ENCODE results near the gene ERICH3. TPM values are rescaled to one million over a fixed set of nuclear protein-coding genes. Genes with fewer than 3 reads are reported as not detected.

ERICH3 gene
- 0.15 TPM for total RNA-seq

DNA sequence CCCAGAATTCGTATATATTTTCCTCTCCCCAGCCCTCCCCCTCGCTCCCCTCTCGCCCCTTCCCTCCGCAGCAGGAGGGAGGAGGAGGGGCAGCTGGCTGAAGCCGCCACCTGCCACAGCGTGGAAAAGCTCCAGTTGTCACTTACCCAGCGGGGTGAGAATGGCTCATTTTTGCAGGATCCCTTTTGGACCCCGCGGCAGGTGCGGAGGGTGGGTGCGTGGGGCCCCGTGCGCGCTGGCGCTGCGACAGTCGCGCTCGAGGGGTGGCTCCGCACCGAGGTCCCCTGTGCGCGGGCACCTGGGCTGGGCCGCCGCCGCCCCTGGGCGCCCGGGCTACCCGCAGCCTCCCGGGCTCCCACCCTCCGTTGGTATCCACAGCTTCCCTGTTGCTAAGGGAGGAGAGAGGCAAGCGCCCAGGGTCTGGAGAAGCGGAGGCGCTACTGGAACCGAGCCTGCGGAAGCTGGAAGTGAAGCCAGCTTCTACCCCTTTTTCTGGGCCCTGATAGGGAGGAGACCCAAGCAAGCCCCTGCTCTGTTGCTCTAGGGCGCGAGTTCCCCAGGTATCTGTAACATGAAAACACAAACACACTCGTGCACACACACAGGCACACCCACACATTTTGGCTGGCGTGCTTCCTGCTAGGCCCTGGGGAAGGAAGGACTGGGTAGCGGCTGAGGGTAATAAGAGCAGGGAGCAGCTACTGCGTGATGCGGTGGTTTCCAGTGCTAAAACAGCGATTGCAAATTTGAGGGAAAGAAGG, at the start of gene ERICH3:
TSS of gene ERICH3 (minus strand) at position 442 of the 761 bp plus-strand sequence. CDS start at position 169, 273 bp downstream.
- DNase-seq (ENCODE audit: low spot score) (no peak), ATAC-seq (peak; percentile 19)

GRCh38 chr1:74717626-74718025, 44.0 kb upstream of the ERICH3 start:
- DNase-seq (ENCODE audit: low spot score) = no peak

GRCh38 chr1:74716822-74717221, 43.2 kb upstream of the ERICH3 start:
- ATAC-seq (no peak), DNase-seq (ENCODE audit: low spot score) (no peak)

More at GRCh38 chr1:74717626-74718025, 44.0 kb upstream of the ERICH3 start:
- no peak for ATAC-seq

- ATAC-seq (no peak), DNase-seq (ENCODE audit: low spot score) (no peak)
Measured at GRCh38 chr1:74715806-74716205, 42.2 kb upstream of the ERICH3 start.

DNA sequence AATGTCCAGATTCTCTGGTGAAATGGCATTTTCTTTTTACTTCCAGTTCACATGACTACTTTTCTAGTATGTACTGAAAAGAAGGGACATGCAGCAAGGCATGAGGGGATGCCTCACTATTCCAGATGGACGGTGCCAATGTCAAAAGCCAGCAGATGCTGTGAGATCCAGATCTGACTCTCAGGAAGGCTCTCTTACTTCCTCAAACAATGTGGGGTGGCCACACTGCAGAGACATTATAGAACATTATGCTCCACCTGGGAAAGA, 41.6 kb upstream of the ERICH3 start:
- ATAC-seq (no peak), DNase-seq (ENCODE audit: low spot score) (no peak)

GRCh38 chr1:74714429-74715235, 41.0 kb upstream of the ERICH3 start:
- ATAC-seq = no peak
- no peak for DNase-seq (ENCODE audit: low spot score)

DNA sequence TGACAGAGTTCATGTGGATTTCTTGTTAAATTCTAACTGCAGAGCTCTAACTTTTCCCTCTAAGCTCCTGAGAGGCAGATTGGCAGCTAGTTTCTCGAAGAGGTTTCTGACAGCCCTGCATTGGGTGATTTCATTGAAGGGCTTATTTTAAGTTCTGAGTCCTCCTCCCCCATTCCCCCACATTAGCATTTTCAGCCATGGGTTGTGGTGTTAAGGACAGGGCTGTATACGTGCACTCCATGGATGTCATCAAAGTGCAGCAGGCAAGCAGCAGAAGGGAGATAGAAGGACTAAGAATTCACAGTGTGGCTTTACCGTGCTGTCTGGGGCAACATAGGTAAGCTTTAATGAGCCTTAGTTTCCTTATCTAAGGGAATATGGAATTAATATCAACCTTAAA, 40.3 kb upstream of the ERICH3 start:
- no peak for DNase-seq (ENCODE audit: low spot score)
- no peak for ATAC-seq

GRCh38 chr1:74712881-74713280, 39.3 kb upstream of the ERICH3 start:
- ATAC-seq (no peak), DNase-seq (ENCODE audit: low spot score) (no peak)

GRCh38 chr1:74703386-74704182, 30.0 kb upstream of the ERICH3 start:
- no peak for DNase-seq (ENCODE audit: low spot score)
- no peak for ATAC-seq

DNA sequence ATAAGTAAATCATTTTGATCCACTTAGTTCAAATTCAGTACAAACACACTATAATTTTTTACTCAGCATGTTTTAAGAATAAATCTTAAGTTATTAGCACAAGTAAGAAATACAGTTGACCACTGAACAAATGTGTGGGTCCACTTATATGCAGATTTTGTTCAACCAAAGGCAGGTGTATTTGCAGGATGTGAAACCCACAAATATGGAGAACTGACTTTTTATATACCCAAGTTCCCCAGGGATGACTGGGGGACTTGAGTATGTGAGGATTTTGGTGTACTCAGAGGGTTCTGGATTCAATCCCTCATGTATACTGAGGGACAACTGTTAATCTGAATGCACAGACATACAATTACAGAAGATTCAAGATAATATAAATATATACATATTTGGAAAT, 25.7 kb upstream of the ERICH3 start:
- DNase-seq (ENCODE audit: low spot score) (no peak), ATAC-seq (no peak)

DNA sequence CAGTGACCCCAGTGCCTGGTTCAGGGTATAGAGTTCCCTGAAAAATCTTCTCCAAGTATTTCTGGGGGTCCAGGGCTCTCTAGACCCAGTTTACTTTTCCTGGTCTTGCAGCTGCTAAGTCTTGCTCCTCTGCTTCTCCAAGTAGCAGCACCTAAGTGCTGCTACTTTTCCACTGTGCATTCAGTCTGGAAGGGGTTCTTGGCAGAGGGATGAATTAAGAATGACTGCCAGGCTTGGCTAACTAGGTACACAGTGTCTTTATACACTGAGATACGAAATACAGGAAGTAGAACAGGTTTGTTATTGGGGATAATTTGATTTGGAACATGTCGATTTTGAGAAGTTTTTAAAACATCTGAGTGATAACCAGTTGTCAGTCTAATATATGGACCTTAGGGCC, 24.2 kb upstream of the ERICH3 start:
- ATAC-seq = peak; percentile 22
- DNase-seq (ENCODE audit: low spot score) = no peak

GRCh38 chr1:74693473-74693872, 19.9 kb upstream of the ERICH3 start:
- ATAC-seq (no peak), DNase-seq (ENCODE audit: low spot score) (no peak)

DNA sequence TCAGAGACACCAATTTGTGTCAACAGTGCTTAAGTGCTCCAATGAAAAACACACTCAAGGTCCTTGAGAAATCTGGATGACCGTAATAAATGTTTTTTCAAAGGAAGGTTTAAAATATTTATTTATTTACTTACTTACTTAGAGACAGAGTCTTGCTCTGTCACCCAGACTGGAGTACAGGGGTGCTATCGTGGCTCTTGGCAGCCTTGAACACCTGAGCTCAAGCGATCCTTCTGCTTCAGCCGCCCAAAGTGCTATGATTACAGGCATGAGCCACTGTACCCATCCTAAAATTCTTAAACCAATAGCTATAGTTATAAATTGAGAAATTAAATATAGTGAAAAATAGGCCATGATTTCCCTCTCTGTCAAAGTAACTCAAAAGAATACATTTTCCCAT, 17.3 kb upstream of the ERICH3 start:
- DNase-seq (ENCODE audit: low spot score) = no peak
- no peak for ATAC-seq

DNA sequence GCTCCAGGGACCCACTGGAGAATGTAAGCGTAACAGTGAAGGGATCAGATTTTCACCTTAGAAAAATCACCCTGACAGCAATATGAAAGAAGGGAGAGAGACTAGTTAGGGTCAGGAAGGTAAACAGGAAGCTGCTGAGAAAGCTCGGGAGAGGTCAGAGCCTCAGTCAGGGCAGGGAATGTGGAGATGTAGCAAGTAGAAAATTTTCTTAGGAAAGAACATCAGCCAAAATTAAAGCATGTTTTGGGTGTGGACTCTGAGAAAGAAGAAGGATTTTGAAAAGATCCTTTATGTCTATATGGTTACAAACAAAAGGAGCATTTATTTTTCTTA, 16.7 kb upstream of the ERICH3 start:
- ATAC-seq = peak; percentile 48

DNA sequence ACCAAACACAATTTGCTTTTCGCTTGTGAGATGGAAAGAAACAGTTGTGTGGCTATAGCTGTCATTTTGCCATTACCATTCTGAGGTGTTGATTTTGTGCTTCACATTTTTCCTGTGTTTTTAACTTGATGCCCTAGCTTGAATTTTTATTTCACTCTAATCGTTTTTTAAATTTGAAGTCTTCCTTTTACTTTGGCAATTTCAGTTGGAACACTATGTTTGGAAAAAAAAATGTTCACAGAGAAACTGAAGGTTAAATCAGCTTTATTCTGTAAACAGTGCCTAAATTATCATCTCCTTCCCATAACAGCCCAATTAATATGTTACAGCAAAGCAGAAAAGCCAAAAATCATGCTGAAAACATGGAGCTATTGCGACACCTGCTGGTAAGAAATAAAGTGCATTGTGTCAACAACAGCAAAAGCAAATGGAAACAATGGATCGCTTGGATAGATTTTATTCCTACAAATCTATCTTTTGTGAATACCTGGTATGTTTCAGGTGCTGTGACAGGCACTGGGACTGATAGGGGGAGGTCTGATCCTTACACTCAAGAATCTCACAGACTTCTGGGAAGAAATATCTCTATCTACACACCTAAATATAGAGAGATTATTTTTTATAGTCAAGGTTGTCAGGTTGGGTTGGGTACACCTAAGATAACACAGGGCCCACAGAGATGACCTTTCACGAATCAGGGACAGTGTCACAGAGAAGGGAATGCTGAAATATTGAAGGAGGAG, 16.2 kb upstream of the ERICH3 start:
- ATAC-seq = peak; percentile 92
- DNase-seq (ENCODE audit: low spot score) = peak; percentile 47

More for the DNA sequence above, 16.7 kb upstream of the ERICH3 start:
- no peak for DNase-seq (ENCODE audit: low spot score)

DNA sequence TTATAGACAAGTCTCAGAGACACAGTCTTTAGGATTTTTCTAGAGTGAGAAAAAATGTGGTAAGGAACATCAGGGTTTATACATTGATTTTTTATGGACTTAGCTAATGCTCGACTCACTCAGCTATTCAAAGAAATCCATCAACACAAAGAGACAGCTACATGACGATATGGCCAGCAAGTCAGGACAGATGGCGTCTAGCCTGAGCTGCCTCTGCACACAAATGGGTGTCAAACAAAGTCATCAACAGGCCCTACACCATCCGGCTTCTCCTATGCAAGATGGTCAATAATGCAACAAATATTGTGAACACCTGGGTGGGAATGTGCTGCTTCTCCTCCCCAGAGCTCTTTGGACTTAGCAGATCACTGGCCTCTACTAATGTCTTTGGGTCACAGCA, 13.3 kb upstream of the ERICH3 start:
- no peak for DNase-seq (ENCODE audit: low spot score)
- ATAC-seq = no peak

GRCh38 chr1:74684301-74684700, 10.7 kb upstream of the ERICH3 start:
- no peak for ATAC-seq
- DNase-seq (ENCODE audit: low spot score) = no peak

DNA sequence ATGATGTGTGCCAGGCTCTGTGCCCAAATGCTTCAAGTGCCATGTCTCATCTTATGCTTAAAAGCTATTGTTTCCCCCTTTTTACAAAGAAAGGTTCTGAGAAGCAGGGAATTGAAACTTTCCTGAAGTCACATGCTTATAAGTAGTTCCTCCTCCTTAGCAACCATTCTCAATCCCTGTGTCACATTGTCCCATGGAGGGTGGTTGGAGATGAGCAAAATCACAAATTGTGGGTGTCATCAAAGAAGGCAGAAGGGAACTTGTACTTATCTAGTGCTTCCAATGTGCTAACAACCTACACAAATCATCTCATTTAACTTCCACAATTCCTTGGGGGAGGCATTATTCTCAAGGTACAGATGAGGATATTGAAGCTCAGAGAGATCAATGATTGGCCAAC, 10.1 kb upstream of the ERICH3 start:
- DNase-seq (ENCODE audit: low spot score) (no peak), ATAC-seq (no peak)

DNA sequence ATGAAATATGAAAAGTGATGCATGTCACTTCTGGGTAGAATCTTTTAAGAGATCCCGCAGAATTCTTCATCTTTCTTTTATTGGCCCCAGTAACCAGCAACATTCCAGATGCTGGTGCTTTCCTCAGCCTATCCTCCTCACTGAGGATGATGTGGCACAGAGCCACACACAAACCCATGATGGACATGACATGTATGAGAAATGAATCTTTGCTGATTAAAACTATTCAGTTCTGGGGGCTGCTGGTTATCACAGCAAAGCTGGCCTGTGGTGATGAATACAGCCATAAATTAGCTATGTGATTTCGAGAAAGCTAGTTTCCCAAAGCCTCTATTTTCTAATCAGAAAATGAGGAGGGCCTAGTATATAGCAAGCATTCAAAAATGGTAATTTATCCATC, 8.3 kb upstream of the ERICH3 start:
- ATAC-seq = no peak
- DNase-seq (ENCODE audit: low spot score) = no peak

GRCh38 chr1:74681449-74681848, 7.9 kb upstream of the ERICH3 start:
- DNase-seq (ENCODE audit: low spot score) (no peak), ATAC-seq (no peak)

DNA sequence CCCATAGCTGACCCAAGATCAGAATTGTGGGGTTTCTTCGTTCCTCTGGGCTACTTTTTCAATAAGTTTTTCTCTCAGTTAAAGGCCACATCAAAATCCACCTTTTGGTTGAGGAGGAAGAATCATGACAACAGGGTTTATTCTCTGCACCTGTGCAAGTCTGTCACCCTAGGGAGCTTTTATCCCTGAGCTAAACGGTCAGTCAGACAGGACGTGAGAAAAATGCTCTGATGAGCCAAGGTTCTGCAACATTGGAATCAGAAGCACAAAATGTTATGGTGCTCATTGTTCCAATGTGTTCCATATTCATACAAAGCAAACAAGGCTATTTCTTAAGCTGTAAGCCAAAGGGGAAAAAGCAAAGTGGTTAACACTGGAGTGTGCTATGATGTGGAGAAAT, 7.4 kb upstream of the ERICH3 start:
- ATAC-seq = no peak
- DNase-seq (ENCODE audit: low spot score) = no peak
